A673 (cell line): Measurements from ENCODE around the gene KRTAP5-1.

Source experiments
- CTCF ChIP-seq: fragments of 300-800, 200-600 bp; sonication (generic); conservative IDR thresholded peaks from 2 replicates; pipeline ENCODE4 v1.5.1; 2017; ENCODE audit warnings: low read depth, mild to moderate bottlenecking, antibody characterized with exemption, low read length, moderate library complexity, mixed read lengths
- EZH2 ChIP-seq: fragments of 200-600 bp; sonication (generic); IDR thresholded peaks from 2 replicates; pipeline ENCODE4 v1.6.1; 2017; ENCODE audit warnings: borderline replicate concordance, low read depth, mild to moderate bottlenecking, mixed read lengths, antibody characterized with exemption, low read length; ENCODE audit not compliant: poor library complexity, severe bottlenecking

- TF ChIP-seq EZH2 (no peak), CTCF (no peak)
Observed at GRCh38 chr11:1561266-1561665, 23.8 kb downstream of the KRTAP5-1 start.
